ENCODE data around the gene MTUS2. TPM values are rescaled to one million over a fixed set of nuclear protein-coding genes. Genes with fewer than 3 reads are reported as not detected.
"Not testable (repeated sequence)": the region's sequence is repeated elsewhere in the genome, so short reads cannot be mapped to it uniquely, and the experiment has no call there.

Gene MTUS2
- total RNA-seq, 4 donors from 2014 or later: 0.08 to 0.57 TPM; not detected in 2

- Histone ChIP-seq H3K9me3 (no peaks in the 10 kb centered on the region), H3K4me1 (no peaks in the 10 kb centered on the region), H3K4me3 (no peak overlapping the region), H3K27ac (no peak overlapping the region), H3K27me3 (no peaks in the 10 kb centered on the region), H3K36me3 (no peaks in the 10 kb centered on the region)
- intact Hi-C loops (cut with DNase I): no loop called here
- no peak for DNase-seq
- TF ChIP-seq CTCF (IDR thresholded peaks at IDR 0.05) (no peak), POLR2A (IDR thresholded peaks at IDR 0.05) (no peak)
- 22 to 29% methylated on average over 2 of the region's 2 CpGs for WGBS, 2 donors
These were observed 508.4 kb downstream of the MTUS2 start for GRCh38 chr13:29328501-29328900.

GRCh38 chr13:29336356-29336755 is 516.2 kb downstream of the MTUS2 start:
- 60% methylated on average over 1 to 2 of the region's 7 CpGs for WGBS, 2 donors
- no peak for TF ChIP-seq POLR2A (IDR thresholded peaks at IDR 0.05)
- TF ChIP-seq CTCF (IDR thresholded peaks at IDR 0.05): no peak
- no peak for DNase-seq
- no peak overlapping the region for H3K4me3 ChIP-seq
- H3K27me3 ChIP-seq: no peaks in the 10 kb centered on the region
- H3K36me3 ChIP-seq: no peaks in the 10 kb centered on the region
- H3K9me3 ChIP-seq: peaks cover 0 to 4% (median 0%) of the 10 kb centered on the region in 3 donors
- H3K27ac ChIP-seq: no peak overlapping the region
- H3K4me1 ChIP-seq: no peaks in the 10 kb centered on the region
- intact Hi-C loops (cut with DNase I): no loop called here

- H3K9me3 ChIP-seq: peaks cover 0 to 4% (median 0%) of the 10 kb centered on the region in 3 donors
- H3K4me1 ChIP-seq: no peaks in the 10 kb centered on the region
- no peak for TF ChIP-seq CTCF (IDR thresholded peaks at IDR 0.05)
- no peak for TF ChIP-seq POLR2A (IDR thresholded peaks at IDR 0.05)
- no peak overlapping the region for H3K4me3 ChIP-seq
- no peak for DNase-seq
- no peak overlapping the region for H3K27ac ChIP-seq
- 84 to 87% methylated on average over 11 to 19 of the region's 44 CpGs for WGBS, 2 donors
- H3K36me3 ChIP-seq: no peaks in the 10 kb centered on the region
- no peaks in the 10 kb centered on the region for H3K27me3 ChIP-seq
- intact Hi-C loops (cut with DNase I): no loop called here
These were observed 519.5 kb downstream of the MTUS2 start for GRCh38 chr13:29339386-29340272.

- H3K4me3 ChIP-seq; H3K9me3 ChIP-seq; H3K4me1 ChIP-seq; H3K27me3 ChIP-seq; H3K27ac ChIP-seq; intact Hi-C loops (cut with DNase I); H3K36me3 ChIP-seq; DNase-seq: not testable (repeated sequence)
- 17 to 48% methylated on average over 1 to 4 of the region's 7 CpGs for WGBS, 2 donors
These were observed 525.9 kb downstream of the MTUS2 start for GRCh38 chr13:29345860-29346582.

- TF ChIP-seq CTCF (IDR thresholded peaks at IDR 0.05) (no peak), POLR2A (IDR thresholded peaks at IDR 0.05) (no peak)
- H3K36me3 ChIP-seq: no peaks in the 10 kb centered on the region
- no peaks in the 10 kb centered on the region for H3K9me3 ChIP-seq
- intact Hi-C loops (cut with DNase I): no loop called here
- no peak for DNase-seq
- no peak overlapping the region for H3K4me3 ChIP-seq
- WGBS, 2 donors: 63 to 68% methylated on average over 6 of the region's 6 CpGs
- no peaks in the 10 kb centered on the region for H3K4me1 ChIP-seq
- peaks cover 0 to 28% (median 0%) of the 10 kb centered on the region in 4 donors for H3K27me3 ChIP-seq
- H3K27ac ChIP-seq: no peak overlapping the region
These were observed 534.9 kb downstream of the MTUS2 start for GRCh38 chr13:29355029-29355428.
